Measurements from ENCODE around the gene IGIP.

The IGIP gene

GRCh38 chr5:140104100-140104499, 21.6 kb upstream of the IGIP start:
- TF ChIP-seq CTCF (IDR thresholded peaks at IDR 0.05; ENCODE audit: insufficient read depth, low read length, missing control alignments), result no peak
- no peak for DNase-seq (ENCODE audit: low read depth, low spot score)
- ChIA-PET CTCF (interaction anchor here (1.7 to 4.7 kb wide), 3 partner anchors 28 to 41 kb away, joined by 7 to 49 read pairs (median 11); no protein-coding TSS in a partner anchor), POLR2A (no interaction called here)
- H3K4me3 ChIP-seq (ENCODE audit: low read depth, low read length), result no peak overlapping the region

- ChIA-PET POLR2A (no interaction called here), CTCF (interaction anchor here (0.6 to 4.7 kb wide), 15 partner anchors 11 to 319 kb away, joined by 3 to 49 read pairs (median 4); no protein-coding TSS in a partner anchor)
- no peak overlapping the region for H3K4me3 ChIP-seq (ENCODE audit: low read depth, low read length)
- no peak for DNase-seq (ENCODE audit: low read depth, low spot score)
- no peak for TF ChIP-seq CTCF (IDR thresholded peaks at IDR 0.05; ENCODE audit: insufficient read depth, low read length, missing control alignments)
Measured at GRCh38 chr5:140106101-140106500, 19.6 kb upstream of the IGIP start.

GRCh38 chr5:140106805-140107311, 18.9 kb upstream of the IGIP start:
- H3K4me3 ChIP-seq (ENCODE audit: low read depth, low read length), result peak overlapping the region; percentile 85
- ChIA-PET CTCF (interaction anchor here (0.6 to 4.7 kb wide), 9 partner anchors 22 to 320 kb away, joined by 3 to 49 read pairs (median 7); no protein-coding TSS in a partner anchor), POLR2A (interaction anchor here (0.8 to 1.6 kb wide), 4 partner anchors 10 to 107 kb away, joined by 3 to 8 read pairs (median 4); no protein-coding TSS in a partner anchor)
- no peak for DNase-seq (ENCODE audit: low read depth, low spot score)
- TF ChIP-seq CTCF (IDR thresholded peaks at IDR 0.05; ENCODE audit: insufficient read depth, low read length, missing control alignments), result no peak

- TF ChIP-seq CTCF (IDR thresholded peaks at IDR 0.05; ENCODE audit: insufficient read depth, low read length, missing control alignments), result peak; percentile 44
- H3K4me3 ChIP-seq (ENCODE audit: low read depth, low read length), result peak overlapping the region; percentile 85
- CTCF ChIA-PET, result interaction anchor here (0.6 to 4.7 kb wide), 5 partner anchors 22 to 320 kb away, joined by 3 to 49 read pairs (median 5); no protein-coding TSS in a partner anchor
- POLR2A ChIA-PET, result interaction anchor here (0.8 to 1.6 kb wide), 4 partner anchors 9 to 108 kb away, joined by 3 to 8 read pairs (median 4); no protein-coding TSS in a partner anchor
- peak; percentile 51 for DNase-seq (ENCODE audit: low read depth, low spot score)
Measured at GRCh38 chr5:140107312-140108092, 18.2 kb upstream of the IGIP start.

GRCh38 chr5:140108093-140109017, 17.4 kb upstream of the IGIP start:
- POLR2A ChIA-PET, result interaction anchor here (1.4 to 1.6 kb wide), 2 partner anchors 8 to 24 kb away, joined by 3 to 8 read pairs; no protein-coding TSS in a partner anchor
- CTCF ChIA-PET, result interaction anchor here (1.1 to 4.7 kb wide), 5 partner anchors 14 to 37 kb away, joined by 3 to 49 read pairs (median 13); no protein-coding TSS in a partner anchor
- DNase-seq (ENCODE audit: low read depth, low spot score), result no peak
- H3K4me3 ChIP-seq (ENCODE audit: low read depth, low read length), result peak overlapping the region; percentile 85
- no peak for TF ChIP-seq CTCF (IDR thresholded peaks at IDR 0.05; ENCODE audit: insufficient read depth, low read length, missing control alignments)

Measured in AG04449 (cell line).